Stimulated activated CD4-positive, alpha-beta T cell treated with anti-CD3 and anti-CD28 coated beads, Interleukin-12 subunit alpha, Interleukin-12 subunit beta, amount 100 ng/mL, for 4 hours (primary cell): ENCODE results near the gene ECE2.
"Not testable (repeated sequence)": the region's sequence is repeated elsewhere in the genome, so short reads cannot be mapped to it uniquely, and the experiment has no call there.

Experiments
- DNase-seq: peaks from one replicate; pipeline ENCODE4 v3.0.0-alpha.2; 2020

The ECE2 gene

DNA sequence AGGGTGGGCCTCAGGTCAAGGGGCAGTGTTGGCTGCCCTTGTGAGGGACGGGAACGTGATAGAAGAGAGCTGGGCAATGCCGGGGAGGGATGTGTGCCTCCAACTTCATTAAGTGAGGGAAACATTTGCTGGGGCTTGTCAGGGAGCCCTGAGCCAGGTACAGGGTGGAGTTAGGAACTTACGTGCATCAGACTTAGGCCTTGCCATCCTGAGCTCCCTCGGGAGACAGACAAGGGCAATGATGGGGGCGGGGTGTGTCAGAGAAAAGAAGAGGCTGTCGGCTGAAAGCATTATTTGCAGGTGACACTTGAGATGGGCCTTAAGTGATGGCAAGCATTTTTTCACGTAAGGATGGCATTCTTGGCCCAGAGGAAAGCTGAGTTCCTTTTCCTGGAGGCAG, 63.2 kb downstream of the ECE2 start:
- no peak for DNase-seq

DNA sequence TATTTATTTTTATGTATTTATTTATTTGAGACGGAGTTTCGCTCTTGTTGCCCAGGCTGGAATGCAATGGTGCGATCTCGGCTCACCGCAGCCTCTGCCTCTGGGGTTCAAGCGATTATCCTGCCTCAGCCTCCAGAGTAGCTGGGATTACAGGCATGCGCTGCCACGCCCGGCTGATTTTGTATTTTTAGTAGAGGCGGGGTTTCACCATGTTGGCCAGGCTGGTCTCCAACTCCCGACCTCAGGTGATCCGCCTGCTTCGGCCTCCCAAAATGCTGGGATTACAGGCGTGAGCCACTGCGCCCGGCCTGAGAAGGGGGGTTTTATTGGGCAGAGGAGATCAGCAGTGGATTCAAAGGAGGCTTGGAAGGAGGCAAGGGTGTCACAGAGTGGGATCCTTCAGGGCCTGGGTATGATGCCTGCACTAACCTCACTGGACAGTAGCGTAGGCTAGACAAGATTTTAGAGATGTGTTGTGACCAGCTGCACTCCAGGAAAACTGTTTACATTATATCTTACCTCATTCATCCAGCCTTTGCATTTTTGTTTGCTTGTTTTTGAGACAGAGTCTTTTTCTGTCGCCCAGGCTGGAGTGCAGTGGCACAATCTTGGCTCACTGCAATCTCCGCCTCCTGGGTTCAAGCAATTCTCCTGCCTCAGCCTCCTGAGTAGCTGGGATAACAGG, 63.8 kb downstream of the ECE2 start:
- not testable (repeated sequence) for DNase-seq

DNA sequence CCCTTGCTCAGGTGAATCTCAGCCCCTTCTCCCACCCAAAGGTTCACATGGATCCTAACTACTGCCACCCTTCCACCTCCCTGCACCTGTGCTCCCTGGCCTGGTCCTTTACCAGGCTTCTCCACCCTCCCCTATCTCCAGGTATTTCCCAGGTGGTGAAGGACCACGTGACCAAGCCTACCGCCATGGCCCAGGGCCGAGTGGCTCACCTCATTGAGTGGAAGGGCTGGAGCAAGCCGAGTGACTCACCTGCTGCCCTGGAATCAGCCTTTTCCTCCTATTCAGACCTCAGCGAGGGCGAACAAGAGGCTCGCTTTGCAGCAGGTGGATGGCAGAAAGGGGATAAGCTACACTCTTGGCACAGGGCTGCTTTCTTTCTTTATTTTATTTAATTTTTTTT, 66.1 kb downstream of the ECE2 start:
- no peak for DNase-seq
